ENCODE data around the gene CC2D1B.
"Not testable (repeated sequence)": the region's sequence is repeated elsewhere in the genome, so short reads cannot be mapped to it uniquely, and the experiment has no call there.

Gene CC2D1B, protein sequence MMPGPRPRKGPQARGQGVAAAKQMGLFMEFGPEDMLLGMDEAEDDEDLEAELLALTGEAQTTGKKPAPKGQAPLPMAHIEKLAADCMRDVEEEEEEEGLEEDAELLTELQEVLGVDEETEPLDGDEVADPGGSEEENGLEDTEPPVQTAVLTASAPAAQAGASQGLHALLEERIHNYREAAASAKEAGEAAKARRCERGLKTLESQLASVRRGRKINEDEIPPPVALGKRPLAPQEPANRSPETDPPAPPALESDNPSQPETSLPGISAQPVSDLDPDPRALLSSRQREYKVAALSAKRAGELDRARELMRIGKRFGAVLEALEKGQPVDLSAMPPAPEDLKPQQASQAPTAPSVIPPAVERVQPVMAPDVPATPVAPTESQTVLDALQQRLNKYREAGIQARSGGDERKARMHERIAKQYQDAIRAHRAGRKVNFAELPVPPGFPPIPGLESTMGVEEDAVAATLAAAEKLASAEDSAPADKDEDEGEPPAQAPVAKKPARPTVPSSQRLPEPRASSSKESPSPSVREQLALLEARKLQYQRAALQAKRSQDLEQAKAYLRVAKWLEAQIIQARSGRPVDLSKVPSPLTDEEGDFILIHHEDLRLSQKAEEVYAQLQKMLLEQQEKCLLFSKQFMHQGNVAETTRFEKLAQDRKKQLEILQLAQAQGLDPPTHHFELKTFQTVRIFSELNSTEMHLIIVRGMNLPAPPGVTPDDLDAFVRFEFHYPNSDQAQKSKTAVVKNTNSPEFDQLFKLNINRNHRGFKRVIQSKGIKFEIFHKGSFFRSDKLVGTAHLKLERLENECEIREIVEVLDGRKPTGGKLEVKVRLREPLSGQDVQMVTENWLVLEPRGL

DNA sequence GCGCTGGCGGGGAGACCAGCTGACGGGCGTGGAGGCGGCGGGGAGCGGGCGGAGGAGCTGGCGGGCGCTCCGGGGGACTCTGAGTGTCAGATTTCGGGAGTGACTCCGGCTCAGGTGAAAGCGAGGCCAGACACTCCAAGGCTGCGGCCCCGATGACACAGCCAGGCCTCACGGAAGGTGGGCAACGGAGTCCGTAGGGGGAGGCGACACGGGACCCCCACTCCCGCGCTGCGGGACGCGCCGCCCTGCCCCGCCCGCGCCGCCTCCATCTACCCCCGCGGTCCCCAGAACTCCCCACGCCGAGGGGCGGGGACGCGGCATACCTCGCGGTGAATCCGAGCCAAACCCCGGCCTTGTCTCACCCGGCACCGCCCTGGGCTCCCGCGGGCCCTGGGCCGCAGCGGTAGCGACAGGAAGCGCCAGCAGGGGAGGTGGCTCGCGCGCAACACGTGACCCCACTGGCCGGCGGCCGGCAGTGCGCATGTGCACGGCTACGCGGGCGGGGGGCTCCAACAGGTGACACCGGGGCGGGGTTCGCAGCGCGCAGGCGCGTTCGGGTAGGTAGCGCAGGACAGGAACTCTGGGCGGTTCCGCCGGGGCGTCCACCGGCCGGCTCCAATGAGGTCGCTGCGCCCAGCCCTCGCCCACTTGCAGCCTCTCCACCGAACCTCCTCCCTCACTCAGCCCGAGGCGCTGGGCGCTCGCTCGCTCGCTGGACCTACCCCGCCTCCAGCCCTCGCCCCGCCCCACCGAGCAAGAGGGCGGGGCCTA lies at the start of gene CC2D1B:
Gene CC2D1B (minus strand): TSS at position 460 of the 771 bp plus-strand sequence. CDS start 1,585 bp downstream, outside the sequence.
- DNase-seq: peak; percentile 91

DNA sequence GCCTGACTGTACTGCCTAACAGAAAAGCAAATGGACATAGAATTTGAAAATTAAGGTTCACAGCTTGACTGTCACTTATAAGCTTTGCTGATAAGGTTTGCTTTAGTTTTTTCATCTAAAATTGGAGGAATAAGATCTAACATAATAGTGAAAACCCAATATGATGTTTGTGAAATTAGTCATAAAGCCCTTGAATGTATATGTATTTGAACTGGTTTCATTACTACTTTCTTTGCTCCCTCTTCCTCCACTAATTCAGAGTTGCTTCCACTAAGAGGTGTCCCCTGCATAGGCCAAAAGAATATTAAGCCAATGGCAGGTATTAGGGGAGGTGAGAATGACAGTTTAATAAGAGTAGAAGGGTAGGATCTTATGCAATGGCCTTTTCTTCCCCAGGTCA lies 48.9 kb upstream of the CC2D1B start:
- no peak for DNase-seq

DNA sequence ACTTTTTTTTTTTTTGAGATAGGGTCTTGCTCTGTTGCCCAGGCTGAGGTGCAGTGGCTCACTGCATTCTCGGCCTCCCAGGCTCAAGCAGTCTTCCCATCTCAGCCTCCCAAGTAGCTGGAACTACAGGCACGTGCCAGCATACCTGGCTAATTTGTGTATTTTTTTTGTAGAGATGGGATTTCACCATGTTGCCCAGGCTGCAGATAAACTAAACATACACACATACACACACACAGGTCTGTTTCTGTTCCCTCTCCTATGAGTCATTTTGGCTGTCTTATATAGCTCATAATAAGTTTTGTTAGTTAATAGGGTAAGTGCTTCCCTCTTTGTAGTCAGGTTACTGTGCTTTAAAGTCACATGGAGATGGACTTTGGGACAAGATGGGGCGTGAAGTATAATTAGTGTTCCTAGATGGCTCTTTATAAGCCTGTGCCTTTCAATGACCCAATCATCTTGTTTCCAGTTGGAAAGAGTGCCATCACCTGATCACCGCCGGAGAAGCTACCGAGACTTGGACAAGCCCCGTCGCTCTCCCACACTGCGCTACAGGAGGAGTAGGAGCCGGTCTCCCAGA lies 47.5 kb upstream of the CC2D1B start:
- DNase-seq: no peak

DNA sequence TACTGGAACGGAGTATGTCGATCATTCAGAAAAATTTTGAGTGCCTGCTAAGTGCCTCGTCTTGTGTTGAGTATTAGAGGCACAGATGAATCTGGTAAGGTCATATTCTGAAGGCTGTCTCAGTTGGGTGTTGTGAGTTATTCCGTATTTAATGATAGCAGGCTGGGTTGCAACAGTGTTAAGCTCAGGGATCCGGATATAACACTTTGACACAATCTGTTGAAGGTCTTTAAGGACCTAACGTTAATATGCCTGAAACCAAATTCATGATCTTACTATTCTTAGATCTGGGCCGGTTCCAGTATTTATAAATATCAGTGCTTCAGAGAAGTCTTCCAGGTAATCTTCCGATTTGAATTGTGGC lies 39.0 kb upstream of the CC2D1B start:
- no peak for DNase-seq

DNA sequence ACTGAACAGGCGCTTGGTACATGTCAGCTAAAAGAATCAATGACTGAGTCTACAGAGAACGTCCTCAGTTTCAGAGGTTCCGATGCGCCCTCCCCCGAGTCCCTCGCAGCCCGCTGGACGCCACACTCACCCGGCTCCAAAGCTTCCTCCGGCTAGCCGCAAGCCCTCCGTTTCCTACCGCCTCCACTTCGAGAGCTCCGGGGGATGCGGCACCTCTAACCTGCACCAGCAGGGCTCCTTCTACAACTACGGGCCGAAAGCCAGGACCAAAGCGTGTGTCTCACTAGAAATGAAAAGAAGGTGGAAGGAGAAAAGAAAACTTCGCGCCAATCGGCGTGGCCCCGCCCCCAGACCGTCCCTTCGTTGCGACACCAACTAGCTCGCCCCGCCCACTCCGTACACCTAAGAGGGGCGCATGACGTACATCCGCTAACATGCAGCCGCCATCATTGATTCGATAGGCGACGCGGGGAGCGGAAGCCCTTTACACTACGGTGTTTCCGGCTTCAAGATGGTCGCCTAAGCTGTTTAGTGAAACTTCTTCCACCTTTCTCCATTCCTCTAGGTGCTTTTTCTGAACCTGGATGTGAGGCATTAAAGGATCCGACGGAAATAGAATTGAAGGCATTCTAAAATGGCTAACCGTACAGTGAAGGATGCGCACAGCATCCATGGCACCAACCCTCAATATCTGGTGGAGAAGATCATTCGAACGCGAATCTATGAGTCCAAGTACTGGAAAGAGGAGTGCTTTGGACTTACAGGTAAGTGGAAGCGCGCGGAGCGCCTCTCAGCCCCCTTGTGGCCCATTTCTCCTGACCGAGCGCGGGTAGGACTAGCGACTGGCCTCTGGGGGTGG lies 38.3 kb upstream of the CC2D1B start, which contains the start of the genes ORC1 and PRPF38A:
Gene ORC1 (minus strand): TSS at position 308 of the 859 bp plus-strand sequence. CDS start 2,200 bp downstream, outside the sequence.
Gene PRPF38A (plus strand): TSS at position 487 of the 859 bp plus-strand sequence. CDS start 148 bp downstream, at position 635.
- peak; percentile 96 for DNase-seq

DNA sequence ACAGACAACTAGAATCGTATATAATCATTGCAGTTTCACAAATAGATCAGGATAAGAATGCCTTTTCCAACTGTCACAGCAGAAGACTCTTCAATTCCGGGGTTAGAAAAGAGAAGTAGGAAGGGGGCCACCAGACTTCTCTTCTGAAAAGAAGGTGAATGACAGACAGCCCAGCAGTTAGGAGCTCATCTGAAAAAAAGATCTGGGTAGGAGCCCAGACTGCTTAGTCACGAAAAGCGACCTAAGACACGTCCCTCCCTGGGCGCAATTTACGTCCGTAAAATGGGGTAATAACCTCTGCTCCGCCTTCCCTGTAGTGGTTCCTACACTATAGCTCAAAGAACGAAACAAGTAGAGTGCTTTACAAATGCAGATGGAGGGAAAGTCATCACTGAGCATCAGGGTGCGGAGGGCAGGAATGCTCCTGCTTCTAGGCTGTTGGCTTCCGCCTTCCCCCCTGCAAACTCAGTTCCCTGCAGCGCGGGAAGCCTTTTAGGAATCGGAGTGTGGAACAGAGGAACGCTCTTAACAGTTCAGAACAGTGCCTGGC lies 37.6 kb upstream of the CC2D1B start:
- no peak for DNase-seq

DNA sequence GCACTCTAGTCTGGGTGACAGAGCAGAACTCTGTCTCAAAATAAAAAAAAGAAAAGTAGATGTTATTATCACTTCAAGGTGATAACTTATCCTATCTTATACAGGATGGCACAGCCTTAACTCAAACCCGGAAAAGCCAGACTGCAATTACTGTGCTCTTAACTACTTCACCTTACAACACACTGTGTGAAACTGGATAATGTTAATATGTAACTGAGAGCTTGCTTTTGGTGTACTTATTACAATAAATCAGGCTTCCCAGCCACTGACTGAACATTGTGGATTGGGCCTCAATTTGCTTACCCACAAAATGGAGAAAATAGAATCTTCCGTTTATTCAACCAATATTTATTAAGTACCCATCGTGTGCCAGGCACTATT lies 36.8 kb upstream of the CC2D1B start:
- DNase-seq: no peak

DNA sequence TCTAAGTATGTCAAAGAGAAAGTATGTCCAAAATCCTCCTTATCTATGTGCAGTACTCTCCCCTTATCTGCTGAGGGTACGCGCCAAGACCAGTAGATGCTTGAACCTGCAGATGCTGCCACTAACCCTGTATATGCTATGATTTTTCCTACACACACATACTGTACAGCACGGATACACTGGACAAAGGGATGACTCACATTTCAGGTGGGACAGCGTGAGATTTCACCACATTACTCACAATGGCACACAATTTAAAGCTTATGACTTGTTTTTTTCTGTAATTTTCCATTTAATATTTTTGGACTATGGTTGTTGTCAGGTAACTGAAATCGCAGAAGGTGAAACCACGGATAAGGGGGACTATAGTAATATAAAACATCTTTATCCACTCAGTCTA lies 34.1 kb upstream of the CC2D1B start:
- no peak for DNase-seq

DNA sequence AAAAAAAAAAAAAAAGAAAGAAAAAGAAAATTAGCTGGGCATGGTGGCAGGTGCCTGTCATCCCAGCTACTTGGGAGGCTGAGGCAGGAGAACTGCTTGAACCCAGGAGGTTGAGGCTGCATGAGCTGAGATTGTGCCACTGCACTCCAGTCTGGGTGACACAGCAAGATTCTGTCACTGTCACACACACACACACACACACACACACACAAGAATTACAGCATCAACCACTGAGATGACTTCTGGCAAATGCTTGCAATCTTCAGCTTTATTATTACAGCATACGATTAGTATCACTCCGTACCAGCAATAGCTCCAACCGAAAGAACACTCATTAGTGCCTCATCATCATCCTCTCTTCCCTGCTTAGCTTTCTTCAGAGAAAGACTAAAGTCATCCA lies 33.6 kb upstream of the CC2D1B start:
- no peak for DNase-seq

DNA sequence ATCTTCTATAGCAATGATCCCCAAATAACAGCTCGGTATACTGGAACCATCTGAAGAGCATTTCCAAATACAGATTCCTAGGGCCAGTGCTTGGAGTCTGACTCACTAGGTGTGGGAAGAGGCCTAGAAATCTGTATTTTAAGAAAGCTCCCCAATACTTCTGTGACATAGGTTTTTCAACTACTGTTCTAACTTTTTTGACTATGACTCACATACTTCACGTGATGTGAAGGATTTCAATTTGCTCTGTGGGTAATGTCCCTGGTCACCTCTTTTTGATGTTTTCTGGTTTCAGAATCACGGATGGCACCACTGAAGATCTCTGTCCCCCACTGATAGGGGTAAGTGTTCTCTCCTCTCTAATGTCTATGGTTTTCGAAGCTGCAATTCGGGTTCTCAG lies 27.2 kb upstream of the CC2D1B start:
- no peak for DNase-seq

DNA sequence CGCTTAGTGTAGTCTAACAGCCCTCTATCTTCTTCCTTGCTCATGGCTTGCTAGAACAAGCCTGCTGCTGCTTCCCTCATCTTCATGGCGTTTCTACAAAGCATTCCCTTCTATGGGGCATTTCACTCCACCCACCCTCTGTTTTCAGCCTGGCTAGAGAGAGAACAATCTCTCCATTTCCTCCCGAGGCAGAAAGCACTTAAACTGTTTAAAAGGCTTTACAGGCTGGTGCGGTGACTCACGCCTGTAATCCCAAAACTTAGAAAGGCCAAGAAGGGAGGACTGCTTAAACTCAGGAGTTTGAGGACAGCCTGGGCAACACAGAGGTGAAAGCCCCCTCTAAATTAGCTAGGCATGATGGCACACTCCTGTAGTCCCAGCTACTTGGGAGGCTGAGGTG lies 20.5 kb upstream of the CC2D1B start:
- DNase-seq: no peak

DNA sequence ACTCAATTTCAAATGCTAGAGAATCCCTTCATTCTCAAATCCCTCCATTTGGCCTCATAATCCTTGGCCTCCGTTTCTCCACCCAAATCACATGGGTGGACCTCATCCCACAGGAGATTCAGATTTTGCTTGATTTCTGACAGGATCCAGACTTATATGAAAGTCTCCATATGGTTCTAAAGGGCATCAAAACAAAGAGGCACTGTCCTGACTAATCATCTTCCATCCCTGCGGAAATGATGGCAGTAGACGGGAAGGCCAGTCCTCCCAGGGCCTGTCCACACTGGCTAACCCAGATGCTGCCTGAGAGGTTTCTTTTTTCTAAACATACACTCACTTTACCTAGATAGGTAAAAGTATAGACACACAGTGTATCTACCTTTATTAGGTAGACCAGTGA lies 19.4 kb upstream of the CC2D1B start:
- DNase-seq: no peak

DNA sequence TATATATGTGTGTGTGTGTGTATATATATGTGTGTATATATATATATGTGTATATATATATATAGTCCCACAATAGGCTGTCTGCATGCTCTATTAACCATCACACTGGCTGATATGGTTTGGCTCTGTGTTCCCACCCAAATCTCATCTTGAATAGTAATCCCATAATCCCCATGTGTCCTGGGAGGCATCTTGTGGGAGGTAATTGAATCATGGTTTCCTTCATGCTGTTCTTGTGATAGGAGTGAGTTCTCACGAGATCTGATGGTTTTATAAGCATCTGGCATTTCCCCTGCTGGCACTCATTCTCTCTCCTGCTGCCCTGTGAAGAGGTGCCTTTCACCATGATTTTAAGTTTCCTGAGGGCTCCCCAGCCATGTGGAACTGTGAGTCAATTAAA lies 3.8 kb upstream of the CC2D1B start:
- not testable (repeated sequence) for DNase-seq

DNA sequence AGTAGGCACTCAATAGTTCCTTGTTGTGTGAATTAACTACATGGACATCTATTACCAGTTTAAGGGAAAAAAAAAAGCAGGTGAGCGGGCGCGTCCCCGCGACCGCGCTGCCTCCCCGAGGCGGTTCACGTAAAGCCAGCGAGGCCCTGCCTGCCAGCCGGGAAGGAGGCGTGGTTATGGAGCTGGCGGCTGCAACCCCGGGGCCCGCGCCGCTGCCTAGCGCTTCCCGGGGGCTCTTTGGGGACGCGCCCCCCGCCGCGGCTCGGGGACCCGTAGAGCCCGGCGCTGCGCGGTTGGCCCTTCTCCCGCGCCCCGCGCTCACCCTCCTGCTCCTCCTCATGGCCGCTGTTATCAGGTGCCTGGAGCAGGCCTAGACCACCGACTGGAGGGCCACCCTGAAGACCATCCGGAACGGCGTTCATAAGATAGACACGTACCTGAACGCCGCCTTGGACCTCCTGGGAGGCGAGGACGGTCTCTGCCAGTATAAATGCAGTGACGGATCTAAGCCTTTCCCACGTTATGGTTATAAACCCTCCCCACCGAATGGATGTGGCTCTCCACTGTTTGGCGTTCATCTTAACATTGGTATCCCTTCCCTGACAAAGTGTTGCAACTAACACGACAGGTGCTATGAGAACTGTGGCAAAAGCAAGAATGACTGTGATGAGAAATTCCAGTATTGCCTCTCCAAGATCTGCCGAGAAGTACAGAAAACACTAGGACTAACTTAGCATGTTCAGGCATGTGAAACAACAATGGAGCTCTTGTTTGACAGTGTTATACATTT lies 2.6 kb upstream of the CC2D1B start:
- DNase-seq: peak; percentile 28

DNA sequence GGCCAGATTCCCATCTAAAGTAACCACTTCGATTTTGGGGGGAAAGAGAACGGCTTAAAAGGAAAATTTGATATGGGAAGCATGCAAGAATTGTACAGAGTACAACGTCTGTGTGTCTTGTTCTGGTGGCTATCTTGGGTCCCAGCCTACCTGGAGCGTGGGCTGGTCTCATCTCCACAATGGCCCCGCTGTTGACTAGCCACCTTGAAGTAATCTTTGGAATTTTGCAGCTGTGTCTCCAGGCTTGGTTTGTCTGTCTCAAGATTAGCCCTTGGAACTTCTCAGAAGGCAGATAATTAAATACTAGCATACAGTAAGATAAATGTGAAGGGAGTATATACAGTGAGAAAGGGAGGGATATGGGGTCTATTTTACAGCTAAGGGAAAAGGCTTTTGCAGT lies 1.3 kb upstream of the CC2D1B start:
- DNase-seq: no peak

DNA sequence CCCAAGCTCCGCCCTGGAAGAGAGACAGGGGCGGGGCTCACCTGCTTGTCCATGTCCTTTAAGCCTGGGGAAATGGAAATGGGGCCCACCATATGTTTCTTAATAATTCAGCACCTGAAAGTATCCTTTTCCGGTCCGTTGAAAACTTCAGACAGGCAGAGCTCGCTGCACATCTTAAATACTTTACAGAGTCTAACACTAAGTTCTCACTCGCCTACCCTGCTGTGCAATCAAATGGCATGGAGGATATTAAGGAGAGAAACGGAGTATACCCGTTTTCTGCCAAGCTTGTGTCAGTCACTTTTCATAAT lies 467 bp upstream of the CC2D1B start:
- DNase-seq: no peak

DNA sequence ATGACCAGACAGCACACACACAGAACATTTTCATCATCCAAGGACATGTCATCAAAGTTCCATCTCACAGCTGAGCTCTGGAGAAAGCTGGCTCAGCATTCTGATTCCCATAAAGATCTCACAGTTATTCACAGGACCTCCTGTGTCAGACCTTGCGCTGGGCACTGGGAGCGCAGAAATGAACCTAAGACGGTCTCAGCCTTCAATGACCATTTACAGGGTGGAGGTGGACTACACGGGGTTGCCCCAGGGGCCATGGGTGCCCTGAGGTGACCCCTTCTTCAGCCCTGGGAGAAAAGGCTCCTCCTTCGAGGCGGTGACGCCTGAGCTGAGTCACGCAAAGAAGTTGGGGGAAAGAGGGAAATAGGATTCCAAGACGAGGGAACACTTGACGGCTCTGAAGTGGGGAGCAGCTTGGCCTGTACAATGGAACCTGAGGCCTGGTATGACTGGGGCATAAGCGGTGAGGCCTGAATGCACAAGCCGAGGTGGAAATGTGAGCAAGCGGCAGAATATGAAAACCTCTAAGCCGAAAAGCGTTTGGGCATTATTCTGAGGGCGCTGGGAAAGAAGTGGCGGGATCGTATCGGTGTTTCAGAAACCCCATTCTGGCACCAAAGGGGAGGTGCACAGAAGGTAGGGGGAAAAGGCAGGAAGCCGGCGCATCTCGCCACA lies 797 bp downstream of the CC2D1B start:
- no peak for DNase-seq

DNA sequence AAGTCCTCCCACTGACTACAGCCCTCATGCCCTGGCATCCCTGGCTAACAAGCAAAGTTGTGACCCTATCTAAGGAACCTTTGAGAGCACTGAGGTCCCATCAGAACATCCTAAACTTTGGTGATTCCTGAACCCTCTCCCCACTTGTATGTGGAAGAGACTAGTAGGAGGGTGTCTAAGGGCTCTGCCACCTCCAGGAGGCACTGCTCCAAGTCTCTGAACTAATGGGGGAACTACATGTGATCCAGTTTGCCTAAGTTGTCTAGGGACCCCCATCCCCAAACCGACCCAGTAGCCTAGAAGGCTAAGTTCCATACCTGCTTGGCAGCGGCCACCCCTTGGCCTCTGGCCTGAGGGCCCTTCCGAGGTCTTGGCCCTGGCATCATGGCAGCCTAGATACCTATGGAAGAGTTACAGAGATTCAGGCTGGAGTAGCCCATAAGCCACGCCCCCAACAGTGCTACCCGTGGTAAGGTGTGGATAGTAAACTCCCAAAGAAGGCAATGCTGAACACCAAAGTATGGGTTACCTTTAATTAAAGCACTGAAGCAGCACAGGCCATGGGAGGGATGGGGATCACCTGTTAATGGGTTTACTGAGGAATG lies 1.7 kb downstream of the CC2D1B start:
- no peak for DNase-seq

DNA sequence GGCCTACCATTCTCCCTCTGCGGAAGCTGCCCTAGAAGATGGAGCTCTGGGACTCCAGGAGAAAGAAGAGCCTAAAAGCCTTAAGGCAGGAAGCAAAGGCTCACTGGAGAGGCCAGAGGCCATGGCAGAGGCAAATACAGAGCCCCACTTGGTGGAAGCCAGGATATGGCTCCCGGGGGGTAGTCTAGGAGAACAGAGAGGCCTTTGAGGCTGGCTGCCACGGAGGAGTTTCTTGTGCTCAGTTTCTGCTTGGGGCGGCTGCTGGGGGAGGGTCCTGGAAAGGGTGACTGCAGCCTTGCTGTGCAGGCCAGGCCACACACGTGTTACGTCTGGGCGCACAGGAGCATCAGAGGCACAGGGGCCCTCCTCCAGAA lies 5.4 kb downstream of the CC2D1B start:
- no peak for DNase-seq

Data from midbrain (tissue), 1 donor.